HCT116 (cell line): ENCODE data around the gene TMEM140.

ENCODE experiments used
- CBX3 ChIP-seq: IDR thresholded peaks from 2 replicates; pipeline ENCODE4 v1.6.1; 2012; ENCODE audit warnings: low read depth
- CEBPB ChIP-seq: IDR thresholded peaks from 2 replicates; pipeline ENCODE4 v1.6.1; 2012; ENCODE audit warnings: low read depth
- CTCF ChIP-seq, 3 experiments: fragments of 200-600 bp in 1 of 3; sonication (generic) in 1 of 3; IDR thresholded peaks in 2 of 3; conservative IDR thresholded peaks in 1 of 3; 2 replicates each; pipeline ENCODE4 v1.5.1; 2012 to 2017; ENCODE audit warnings: low read depth in 2 of 3, low read length in 2 of 3, antibody characterized with exemption in 1 of 3, borderline replicate concordance in 1 of 3, control low read depth in 1 of 3, mild to moderate bottlenecking in 1 of 3, mixed read lengths in 1 of 3, mixed run types in 1 of 3, moderate library complexity in 1 of 3; ENCODE audit not compliant: insufficient read depth in 1 of 3
- EZH2phosphoT487 ChIP-seq: fragments of 200-600 bp; IDR thresholded peaks from 2 replicates; pipeline ENCODE4 v1.6.1; 2018; ENCODE audit warnings: antibody characterized with exemption, borderline replicate concordance
- MAX ChIP-seq: IDR thresholded peaks from 2 replicates; pipeline ENCODE4 v1.6.1; 2012
- POLR2A ChIP-seq: IDR thresholded peaks from 2 replicates; pipeline ENCODE4 v1.7.0; 2011; ENCODE audit warnings: borderline replicate concordance; ENCODE audit not compliant: insufficient read depth, insufficient read length; ENCODE audit errors: extremely low read depth
- POLR2AphosphoS5 ChIP-seq: IDR thresholded peaks from 2 replicates; pipeline ENCODE4 v1.6.1; 2011; ENCODE audit warnings: mild to moderate bottlenecking, low read depth, low read length, moderate library complexity
- RAD21 ChIP-seq: IDR thresholded peaks from 2 replicates; pipeline ENCODE4 v1.6.1; 2012; ENCODE audit warnings: low read depth, mild to moderate bottlenecking
- SIN3A ChIP-seq: IDR thresholded peaks from 2 replicates; pipeline ENCODE4 v1.6.1; 2012; ENCODE audit warnings: low read depth
- YY1 ChIP-seq: IDR thresholded peaks from 2 replicates; pipeline ENCODE4 v1.6.1; 2011; ENCODE audit warnings: low read length, low read depth, moderate library complexity, mild to moderate bottlenecking; ENCODE audit not compliant: insufficient replicate concordance; ENCODE audit errors: extremely low read depth
- ZFX ChIP-seq: fragments of 450-650 bp; IDR thresholded peaks from 2 replicates; pipeline ENCODE4 v1.6.1; 2017
- ZNF274 ChIP-seq: fragments of 200-500 bp; sonication (Bioruptor generic); IDR thresholded peaks from 2 replicates; pipeline ENCODE4 v1.6.1; 2014; ENCODE audit warnings: mild to moderate bottlenecking, low read depth, low read length, inconsistent platforms

GRCh38 chr7:135181929-135182678, 34.2 kb downstream of the TMEM140 start:
- TF ChIP-seq YY1 (no peak), CTCF (IDR thresholded peaks at IDR 0.05 in 2 of 3, conservative IDR thresholded peaks at IDR 0.05 in 1 of 3; ENCODE audit: borderline replicate concordance in 1 of 3, insufficient read depth in 1 of 3, low read depth in 2 of 3, low read length in 2 of 3) (no peak), POLR2AphosphoS5 (no peak), CEBPB (no peak), MAX (no peak), SIN3A (no peak), POLR2A (no peak), CBX3 (no peak), ZNF274 (no peak), ZFX (no peak), RAD21 (no peak), EZH2phosphoT487 (no peak)
